ENCODE data around the gene ACADS.
A peak's percentile ranks its signal among the peaks of the same experiment; 100 is the strongest.

- TF ChIP-seq, protein P1, sequence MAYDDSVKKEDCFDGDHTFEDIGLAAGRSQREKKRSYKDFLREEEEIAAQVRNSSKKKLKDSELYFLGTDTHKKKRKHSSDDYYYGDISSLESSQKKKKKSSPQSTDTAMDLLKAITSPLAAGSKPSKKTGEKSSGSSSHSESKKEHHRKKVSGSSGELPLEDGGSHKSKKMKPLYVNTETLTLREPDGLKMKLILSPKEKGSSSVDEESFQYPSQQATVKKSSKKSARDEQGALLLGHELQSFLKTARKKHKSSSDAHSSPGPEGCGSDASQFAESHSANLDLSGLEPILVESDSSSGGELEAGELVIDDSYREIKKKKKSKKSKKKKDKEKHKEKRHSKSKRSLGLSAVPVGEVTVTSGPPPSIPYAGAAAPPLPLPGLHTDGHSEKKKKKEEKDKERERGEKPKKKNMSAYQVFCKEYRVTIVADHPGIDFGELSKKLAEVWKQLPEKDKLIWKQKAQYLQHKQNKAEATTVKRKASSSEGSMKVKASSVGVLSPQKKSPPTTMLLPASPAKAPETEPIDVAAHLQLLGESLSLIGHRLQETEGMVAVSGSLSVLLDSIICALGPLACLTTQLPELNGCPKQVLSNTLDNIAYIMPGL (CRISPR knock-in tag; IDR thresholded peaks at IDR 0.05) = no peak; the same call in 1 of the 2 replicates
- TF ChIP-seq, protein P2, sequence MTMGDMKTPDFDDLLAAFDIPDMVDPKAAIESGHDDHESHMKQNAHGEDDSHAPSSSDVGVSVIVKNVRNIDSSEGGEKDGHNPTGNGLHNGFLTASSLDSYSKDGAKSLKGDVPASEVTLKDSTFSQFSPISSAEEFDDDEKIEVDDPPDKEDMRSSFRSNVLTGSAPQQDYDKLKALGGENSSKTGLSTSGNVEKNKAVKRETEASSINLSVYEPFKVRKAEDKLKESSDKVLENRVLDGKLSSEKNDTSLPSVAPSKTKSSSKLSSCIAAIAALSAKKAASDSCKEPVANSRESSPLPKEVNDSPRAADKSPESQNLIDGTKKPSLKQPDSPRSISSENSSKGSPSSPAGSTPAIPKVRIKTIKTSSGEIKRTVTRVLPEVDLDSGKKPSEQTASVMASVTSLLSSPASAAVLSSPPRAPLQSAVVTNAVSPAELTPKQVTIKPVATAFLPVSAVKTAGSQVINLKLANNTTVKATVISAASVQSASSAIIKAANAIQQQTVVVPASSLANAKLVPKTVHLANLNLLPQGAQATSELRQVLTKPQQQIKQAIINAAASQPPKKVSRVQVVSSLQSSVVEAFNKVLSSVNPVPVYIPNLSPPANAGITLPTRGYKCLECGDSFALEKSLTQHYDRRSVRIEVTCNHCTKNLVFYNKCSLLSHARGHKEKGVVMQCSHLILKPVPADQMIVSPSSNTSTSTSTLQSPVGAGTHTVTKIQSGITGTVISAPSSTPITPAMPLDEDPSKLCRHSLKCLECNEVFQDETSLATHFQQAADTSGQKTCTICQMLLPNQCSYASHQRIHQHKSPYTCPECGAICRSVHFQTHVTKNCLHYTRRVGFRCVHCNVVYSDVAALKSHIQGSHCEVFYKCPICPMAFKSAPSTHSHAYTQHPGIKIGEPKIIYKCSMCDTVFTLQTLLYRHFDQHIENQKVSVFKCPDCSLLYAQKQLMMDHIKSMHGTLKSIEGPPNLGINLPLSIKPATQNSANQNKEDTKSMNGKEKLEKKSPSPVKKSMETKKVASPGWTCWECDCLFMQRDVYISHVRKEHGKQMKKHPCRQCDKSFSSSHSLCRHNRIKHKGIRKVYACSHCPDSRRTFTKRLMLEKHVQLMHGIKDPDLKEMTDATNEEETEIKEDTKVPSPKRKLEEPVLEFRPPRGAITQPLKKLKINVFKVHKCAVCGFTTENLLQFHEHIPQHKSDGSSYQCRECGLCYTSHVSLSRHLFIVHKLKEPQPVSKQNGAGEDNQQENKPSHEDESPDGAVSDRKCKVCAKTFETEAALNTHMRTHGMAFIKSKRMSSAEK (CRISPR knock-in tag; IDR thresholded peaks at IDR 0.05; ENCODE audit: borderline replicate concordance) = no peak
- TF ChIP-seq USF2 (CRISPR knock-in tag; IDR thresholded peaks at IDR 0.05) = no peak
- peak; percentile 35; the same call in 1 of the 2 replicates for TF ChIP-seq SMAD3 (CRISPR knock-in tag; IDR thresholded peaks at IDR 0.05; ENCODE audit: borderline replicate concordance)
- TF ChIP-seq, protein P3, sequence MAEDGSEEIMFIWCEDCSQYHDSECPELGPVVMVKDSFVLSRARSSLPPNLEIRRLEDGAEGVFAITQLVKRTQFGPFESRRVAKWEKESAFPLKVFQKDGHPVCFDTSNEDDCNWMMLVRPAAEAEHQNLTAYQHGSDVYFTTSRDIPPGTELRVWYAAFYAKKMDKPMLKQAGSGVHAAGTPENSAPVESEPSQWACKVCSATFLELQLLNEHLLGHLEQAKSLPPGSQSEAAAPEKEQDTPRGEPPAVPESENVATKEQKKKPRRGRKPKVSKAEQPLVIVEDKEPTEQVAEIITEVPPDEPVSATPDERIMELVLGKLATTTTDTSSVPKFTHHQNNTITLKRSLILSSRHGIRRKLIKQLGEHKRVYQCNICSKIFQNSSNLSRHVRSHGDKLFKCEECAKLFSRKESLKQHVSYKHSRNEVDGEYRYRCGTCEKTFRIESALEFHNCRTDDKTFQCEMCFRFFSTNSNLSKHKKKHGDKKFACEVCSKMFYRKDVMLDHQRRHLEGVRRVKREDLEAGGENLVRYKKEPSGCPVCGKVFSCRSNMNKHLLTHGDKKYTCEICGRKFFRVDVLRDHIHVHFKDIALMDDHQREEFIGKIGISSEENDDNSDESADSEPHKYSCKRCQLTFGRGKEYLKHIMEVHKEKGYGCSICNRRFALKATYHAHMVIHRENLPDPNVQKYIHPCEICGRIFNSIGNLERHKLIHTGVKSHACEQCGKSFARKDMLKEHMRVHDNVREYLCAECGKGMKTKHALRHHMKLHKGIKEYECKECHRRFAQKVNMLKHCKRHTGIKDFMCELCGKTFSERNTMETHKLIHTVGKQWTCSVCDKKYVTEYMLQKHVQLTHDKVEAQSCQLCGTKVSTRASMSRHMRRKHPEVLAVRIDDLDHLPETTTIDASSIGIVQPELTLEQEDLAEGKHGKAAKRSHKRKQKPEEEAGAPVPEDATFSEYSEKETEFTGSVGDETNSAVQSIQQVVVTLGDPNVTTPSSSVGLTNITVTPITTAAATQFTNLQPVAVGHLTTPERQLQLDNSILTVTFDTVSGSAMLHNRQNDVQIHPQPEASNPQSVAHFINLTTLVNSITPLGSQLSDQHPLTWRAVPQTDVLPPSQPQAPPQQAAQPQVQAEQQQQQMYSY (CRISPR knock-in tag; IDR thresholded peaks at IDR 0.05) = no peak
- TF ChIP-seq, protein P4, sequence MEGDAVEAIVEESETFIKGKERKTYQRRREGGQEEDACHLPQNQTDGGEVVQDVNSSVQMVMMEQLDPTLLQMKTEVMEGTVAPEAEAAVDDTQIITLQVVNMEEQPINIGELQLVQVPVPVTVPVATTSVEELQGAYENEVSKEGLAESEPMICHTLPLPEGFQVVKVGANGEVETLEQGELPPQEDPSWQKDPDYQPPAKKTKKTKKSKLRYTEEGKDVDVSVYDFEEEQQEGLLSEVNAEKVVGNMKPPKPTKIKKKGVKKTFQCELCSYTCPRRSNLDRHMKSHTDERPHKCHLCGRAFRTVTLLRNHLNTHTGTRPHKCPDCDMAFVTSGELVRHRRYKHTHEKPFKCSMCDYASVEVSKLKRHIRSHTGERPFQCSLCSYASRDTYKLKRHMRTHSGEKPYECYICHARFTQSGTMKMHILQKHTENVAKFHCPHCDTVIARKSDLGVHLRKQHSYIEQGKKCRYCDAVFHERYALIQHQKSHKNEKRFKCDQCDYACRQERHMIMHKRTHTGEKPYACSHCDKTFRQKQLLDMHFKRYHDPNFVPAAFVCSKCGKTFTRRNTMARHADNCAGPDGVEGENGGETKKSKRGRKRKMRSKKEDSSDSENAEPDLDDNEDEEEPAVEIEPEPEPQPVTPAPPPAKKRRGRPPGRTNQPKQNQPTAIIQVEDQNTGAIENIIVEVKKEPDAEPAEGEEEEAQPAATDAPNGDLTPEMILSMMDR (IDR thresholded peaks at IDR 0.05) = no peak
- TF ChIP-seq TEAD4 (CRISPR knock-in tag; IDR thresholded peaks at IDR 0.05) = no peak
- TF ChIP-seq JUN (CRISPR knock-in tag; IDR thresholded peaks at IDR 0.05) = 0 out of 2 replicates have a peak, but pooled peaks have one; percentile 56
- TF ChIP-seq, protein P5, sequence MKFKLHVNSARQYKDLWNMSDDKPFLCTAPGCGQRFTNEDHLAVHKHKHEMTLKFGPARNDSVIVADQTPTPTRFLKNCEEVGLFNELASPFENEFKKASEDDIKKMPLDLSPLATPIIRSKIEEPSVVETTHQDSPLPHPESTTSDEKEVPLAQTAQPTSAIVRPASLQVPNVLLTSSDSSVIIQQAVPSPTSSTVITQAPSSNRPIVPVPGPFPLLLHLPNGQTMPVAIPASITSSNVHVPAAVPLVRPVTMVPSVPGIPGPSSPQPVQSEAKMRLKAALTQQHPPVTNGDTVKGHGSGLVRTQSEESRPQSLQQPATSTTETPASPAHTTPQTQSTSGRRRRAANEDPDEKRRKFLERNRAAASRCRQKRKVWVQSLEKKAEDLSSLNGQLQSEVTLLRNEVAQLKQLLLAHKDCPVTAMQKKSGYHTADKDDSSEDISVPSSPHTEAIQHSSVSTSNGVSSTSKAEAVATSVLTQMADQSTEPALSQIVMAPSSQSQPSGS (CRISPR knock-in tag; IDR thresholded peaks at IDR 0.05; ENCODE audit: borderline replicate concordance, low read depth) = no peak
- TF ChIP-seq EMX1 (CRISPR knock-in tag; IDR thresholded peaks at IDR 0.05) = no peak
- TF ChIP-seq PRRX2 (CRISPR knock-in tag; IDR thresholded peaks at IDR 0.05) = no peak
Measured at GRCh38 chr12:120710031-120710804, 15.4 kb upstream of the ACADS start, which contains the start of gene UNC119B.

All from WTC11 (cell line).